HG03175 (cell line): ENCODE data around the gene UNC119.

Source experiments
- ATAC-seq: cut with Tn5 transposase; IDR thresholded peaks from one replicate; pipeline ENCODE4 v1.9.1; 2021; ENCODE audit warnings: mild to moderate bottlenecking, moderate library complexity; ENCODE audit not compliant: unreplicated experiment

UNC119 gene

GRCh38 chr17:28573521-28573920, 21.1 kb upstream of the UNC119 start:
- no peak for ATAC-seq

GRCh38 chr17:28573040-28573380, 20.6 kb upstream of the UNC119 start:
- ATAC-seq: no peak

- no peak for ATAC-seq
Measured at GRCh38 chr17:28572259-28573039, 20.0 kb upstream of the UNC119 start.

- peak; percentile 94 for ATAC-seq
Measured at GRCh38 chr17:28571361-28572122, 19.1 kb upstream of the UNC119 start, which contains the start of gene PIGS. TSS of gene PIGS (minus strand) at chr17:28571524. CDS start at chr17:28571496, 28 bp downstream.

GRCh38 chr17:28570716-28571360, 18.4 kb upstream of the UNC119 start:
- ATAC-seq: peak; percentile 32

- ATAC-seq: no peak
Measured at GRCh38 chr17:28569446-28569845, 17.0 kb upstream of the UNC119 start.

GRCh38 chr17:28567604-28568003, 15.2 kb upstream of the UNC119 start:
- no peak for ATAC-seq

- ATAC-seq: no peak
Measured at GRCh38 chr17:28563475-28563874, 11.1 kb upstream of the UNC119 start.

- no peak for ATAC-seq
Measured at GRCh38 chr17:28555022-28555421, 2.6 kb upstream of the UNC119 start.

- no peak for ATAC-seq
Measured at GRCh38 chr17:28554565-28554964, 2.1 kb upstream of the UNC119 start.

GRCh38 chr17:28553000-28553505, 629 bp upstream of the UNC119 start:
- ATAC-seq: no peak

GRCh38 chr17:28551421-28552175, 826 bp downstream of the UNC119 start:
- no peak for ATAC-seq

- no peak for ATAC-seq
Measured at GRCh38 chr17:28550858-28551257, 1.6 kb downstream of the UNC119 start.

- no peak for ATAC-seq
Measured at GRCh38 chr17:28549236-28550132, 2.9 kb downstream of the UNC119 start.

GRCh38 chr17:28548417-28549130, 3.9 kb downstream of the UNC119 start:
- ATAC-seq: no peak

- ATAC-seq: peak; percentile 51
Measured at GRCh38 chr17:28547623-28548416, 4.6 kb downstream of the UNC119 start.

GRCh38 chr17:28547096-28547622, 5.3 kb downstream of the UNC119 start:
- ATAC-seq: no peak

- ATAC-seq: no peak
Measured at GRCh38 chr17:28545787-28546415, 6.5 kb downstream of the UNC119 start.
